HG02943 (cell line): ENCODE data around the gene KRTAP10-10.
"Not testable (repeated sequence)": the region's sequence is repeated elsewhere in the genome, so short reads cannot be mapped to it uniquely, and the experiment has no call there.

Source experiments
- ATAC-seq: cut with Tn5 transposase; IDR thresholded peaks from one replicate; pipeline ENCODE4 v1.9.1; 2021; ENCODE audit warnings: mild to moderate bottlenecking, low read depth, moderate library complexity; ENCODE audit not compliant: unreplicated experiment

Gene KRTAP10-10

DNA sequence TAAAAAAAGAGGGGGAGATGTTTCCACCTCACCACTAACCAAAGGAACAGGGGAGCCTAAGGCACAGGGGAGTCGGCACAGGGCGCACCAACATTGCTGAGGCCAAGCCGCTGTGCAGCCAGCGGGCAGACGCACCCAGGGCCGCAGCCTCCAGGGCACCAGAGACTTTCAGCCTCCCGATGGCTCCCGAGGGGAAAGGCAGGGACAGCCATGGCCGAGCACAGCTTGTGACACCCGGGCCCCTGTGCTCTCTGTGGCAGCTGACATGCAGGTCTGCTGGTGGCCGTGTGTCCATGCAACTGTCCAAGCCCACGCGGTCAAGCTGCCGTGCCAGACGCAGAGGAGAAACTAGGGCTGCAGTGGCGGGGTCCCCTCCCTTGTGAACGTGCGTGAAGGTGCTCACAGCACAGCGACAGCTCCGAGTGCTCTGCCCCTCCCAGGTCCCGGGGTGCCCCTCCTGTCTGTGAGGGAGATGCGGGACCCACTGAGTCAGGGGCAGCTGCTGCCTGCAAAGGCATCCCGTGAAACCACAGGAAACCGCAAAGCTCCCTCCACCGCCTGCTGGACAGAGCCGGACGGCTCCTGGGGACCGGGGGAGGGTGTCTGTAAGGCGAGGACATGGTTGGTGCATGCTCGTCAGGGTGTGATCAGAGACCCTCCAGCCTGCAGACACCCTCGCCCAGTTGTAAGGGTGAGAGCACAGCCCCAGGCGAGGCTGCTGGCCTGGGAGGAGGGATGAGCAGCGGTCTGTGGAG lies 11.6 kb downstream of the KRTAP10-10 start:
- no peak for ATAC-seq

DNA sequence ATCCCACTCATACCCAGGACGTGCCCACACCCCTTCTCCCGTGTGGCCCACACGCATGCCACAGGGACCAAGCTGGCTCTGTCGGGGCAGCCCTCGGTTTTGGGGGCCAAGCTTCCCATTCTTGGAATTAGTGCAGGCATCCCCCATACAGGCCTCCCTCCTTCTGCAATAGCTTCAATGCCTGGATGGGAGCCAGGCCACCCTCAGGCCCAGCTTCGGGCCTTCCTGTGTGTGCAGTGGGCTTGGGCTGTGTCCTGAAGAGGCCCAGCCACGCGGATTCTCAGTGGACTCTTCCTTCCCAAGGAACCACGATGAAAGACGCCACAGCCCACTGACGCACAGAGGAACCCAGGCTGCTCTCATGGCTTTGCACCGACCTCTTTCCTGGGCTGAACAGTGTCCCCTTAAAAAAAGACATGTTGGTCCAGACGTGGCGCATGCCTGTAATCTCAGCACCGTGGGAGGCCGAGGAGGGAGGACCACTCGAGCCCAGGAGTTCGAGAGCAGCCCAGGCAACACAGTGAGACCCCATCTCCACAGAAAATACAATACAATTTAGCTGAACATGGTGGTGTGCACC lies 12.5 kb downstream of the KRTAP10-10 start:
- no peak for ATAC-seq

DNA sequence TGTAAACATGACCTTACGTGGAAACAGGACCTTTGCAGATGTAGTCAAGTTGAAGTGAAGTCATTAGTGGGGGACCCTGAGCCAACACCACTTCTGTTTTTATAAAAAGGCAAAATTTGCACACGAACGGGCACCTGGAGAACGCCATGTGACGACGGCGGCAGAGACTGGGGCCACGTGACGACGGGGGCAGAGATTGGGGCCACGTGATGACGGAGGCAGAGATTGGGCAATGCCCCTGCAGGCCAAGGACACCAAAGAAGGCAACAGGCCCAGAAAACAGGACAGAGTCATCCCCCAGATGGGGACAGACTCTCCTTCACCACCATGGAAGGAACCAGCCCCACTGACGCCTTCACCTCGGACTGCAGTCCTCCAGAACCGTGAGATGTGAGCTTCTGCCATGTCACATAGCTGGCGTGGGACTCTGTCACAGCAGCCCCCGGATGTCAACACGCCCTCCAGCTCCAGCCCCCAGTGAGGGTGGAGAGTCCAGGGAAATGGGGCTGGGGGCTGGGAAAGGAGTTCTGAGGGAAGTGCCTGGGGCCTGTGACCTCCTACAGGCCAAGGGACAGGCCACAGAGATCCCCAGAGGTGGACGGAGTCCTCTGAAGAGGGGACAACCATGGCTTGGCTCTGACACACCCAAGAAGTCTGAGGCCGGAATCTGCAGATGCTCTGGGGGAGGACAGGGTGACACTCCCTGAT lies 13.3 kb downstream of the KRTAP10-10 start:
- no peak for ATAC-seq

DNA sequence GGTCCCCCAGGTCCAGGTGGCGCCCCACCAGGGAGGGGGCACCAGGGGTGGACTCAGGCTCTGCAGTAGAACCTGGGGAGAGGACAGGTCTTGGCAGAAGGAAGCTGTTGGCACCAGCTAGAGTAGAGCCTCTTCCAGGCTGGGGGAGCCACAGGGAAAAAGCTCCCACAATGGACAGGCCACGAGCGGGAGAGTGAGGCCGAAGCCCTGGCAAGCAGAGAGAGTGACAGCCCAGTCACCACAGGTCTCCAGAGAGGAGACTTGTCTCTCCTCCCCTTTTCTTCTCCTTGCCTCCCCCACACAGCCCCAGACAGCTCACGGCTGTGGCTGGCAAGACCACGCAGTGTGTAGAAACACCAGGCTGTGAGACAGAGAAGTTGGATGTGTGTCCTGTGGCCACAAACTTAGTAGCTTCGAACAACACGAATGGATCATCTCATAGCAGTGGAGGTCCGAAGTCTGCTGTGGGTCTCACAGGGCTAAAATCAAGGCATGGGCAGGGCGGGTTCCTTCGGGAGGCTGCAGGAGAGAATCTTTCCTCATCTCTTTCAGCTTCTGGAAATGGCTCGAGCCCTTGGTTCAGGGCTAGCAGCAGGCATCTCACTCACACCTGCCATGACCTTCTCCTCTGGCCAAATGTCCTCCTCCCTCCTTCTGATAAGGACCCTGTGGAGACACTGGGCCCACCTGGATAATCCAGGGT lies 14.0 kb downstream of the KRTAP10-10 start:
- ATAC-seq, result no peak

DNA sequence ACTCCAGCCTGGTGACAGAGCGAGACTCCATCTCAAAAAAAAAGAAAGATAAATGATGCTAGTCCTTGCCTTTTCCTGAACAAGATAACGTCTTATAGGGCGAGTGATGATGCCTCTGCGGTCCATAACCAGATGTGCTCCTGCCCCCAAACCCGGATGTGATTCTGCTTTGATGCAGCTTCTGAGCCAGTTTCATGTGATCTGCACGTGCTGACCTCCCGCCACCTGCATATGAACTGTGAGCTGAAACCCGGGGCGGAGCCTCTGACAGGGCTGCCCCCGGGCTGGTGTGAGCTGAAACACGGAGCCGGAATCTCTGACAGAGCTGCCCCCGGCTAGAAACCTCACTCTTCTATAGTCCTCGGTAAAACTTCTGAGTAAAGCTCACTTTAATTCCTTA lies 16.0 kb downstream of the KRTAP10-10 start:
- ATAC-seq, result no peak

DNA sequence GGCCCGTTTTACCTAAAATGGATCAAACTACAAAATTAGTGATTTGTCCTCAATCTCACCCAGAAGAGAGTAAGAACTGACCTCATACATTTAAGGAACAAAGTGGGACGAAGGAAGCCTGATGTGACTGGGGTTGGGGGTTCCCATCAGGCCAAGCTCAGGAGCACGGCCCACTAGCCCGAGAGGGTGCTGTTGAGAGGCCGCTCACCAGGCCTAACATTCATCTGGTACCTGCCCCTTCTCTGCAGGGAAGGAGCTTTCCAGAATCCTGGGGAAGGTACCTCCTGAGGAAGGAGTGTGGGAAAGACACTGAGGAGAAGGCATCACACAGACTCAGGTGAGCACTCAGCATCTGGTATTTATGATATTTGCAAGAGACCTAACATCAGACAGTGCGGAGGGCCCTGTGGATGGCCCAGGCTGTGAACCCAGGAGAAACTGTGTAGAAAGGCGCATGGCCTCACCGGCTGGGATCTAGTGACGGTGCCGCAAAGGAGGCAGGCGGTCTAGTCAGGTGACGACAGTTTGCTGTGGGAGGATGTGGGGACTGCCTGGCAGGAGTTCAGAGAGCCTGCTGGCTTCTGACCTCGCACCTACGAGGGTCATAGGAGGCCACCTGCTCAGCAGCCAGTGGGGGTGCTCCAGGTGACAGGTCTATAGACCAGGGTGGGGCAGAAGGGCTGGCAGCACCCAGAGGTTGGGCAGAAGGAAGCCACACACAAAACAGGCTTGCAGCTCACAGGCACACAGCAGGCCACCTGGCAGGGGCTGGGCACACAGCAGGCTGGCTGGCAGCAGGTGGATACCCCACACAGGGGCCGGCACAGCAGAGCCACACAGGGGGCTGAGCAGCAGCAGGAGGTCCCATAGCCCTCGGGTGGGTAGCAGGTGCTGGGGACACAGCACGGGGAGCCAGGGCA lies 16.8 kb downstream of the KRTAP10-10 start:
- no peak for ATAC-seq

DNA sequence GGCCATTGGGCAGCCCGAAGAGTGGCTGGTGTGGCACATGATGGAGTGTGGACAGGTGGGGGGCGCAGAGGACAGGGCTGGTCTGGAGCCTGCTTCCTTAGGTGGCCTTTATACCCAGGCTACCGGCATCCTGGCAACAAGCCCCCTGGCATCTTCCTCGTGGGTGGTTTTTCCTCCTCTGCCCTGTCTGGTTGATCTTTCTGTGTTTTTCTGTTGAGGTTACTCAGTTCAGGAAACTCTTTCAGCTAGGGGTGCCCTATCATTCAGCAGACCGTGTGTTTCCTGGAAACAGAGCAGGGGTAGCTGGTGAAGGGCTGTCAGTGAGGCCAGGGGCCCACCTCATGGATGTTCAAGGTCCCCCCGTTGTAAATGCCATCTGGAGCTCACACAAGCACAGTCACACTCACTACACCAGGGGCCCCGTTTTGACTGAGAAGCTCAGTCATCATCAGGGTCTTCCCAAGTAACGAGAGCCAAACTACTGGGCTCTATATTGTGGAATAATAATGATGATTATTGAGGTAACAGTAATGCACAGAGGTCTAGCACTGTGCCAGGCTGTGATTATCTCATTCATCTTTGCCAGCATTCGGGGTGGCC lies 17.5 kb downstream of the KRTAP10-10 start, which contains the start of gene KRTAP12-4:
TSS of gene KRTAP12-4 (minus strand) at position 84 of the 600 bp plus-strand sequence. CDS start at position 39, 45 bp downstream.
- no peak for ATAC-seq

DNA sequence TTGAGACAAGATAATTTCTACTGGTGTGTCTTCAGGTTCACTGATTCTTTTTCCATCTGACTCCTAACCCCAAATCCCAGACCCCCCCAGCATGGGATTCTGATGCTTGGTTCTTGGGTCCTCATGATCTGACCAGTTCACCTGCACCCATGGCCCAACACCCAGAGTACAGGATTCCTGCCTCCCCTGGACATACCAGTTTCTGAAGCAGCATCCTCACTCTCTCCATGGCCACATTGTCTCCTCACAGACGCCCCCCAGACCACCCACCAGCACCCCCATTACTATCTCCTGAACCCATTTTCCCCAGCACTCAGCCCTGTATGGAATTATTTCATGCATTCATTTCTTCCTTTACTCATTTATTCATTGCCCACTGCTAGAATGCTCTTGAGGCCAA lies 19.7 kb downstream of the KRTAP10-10 start:
- no peak for ATAC-seq

DNA sequence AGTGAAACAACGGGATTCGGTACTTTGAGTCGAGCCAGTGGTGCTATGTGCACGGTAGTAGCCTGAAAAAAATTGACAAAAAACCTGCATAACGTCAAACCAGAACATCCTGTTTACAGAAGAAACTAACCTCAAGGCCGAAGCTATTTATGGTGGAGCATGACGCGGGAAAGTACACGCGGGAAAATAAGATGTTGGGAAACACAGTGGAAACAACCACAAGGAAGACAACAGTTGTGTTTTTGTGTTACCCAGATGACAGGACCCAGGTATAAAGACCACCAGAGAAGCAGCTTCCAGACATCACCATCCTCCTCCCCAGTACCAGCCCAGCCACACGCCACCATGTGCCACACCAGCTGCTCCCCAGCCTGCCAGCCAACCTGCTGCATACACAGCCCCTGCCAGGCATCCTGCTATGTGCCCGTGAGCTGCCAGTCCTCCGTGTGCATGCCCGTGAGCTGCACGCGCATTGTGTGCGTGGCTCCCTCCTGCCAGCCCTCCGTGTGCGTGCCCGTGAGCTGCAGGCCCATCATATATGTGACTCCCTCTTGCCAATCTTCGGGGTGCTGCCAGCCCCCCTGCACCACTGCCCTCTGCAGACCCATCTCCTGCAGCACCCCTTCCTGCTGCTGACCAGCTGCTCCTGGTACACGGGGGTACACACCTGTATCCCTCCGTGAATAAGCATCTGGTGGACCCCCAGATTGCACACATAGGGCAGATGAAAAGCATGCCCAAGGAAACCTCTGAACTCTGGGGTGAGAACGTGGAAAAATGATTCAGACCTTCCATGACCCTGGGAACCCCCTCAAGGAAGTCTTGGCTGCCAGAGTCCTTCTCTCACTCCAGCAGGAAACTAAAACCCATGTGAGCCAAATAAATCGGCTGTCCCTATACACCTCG lies 20.7 kb downstream of the KRTAP10-10 start, which contains the start of gene KRTAP12-3:
TSS of gene KRTAP12-3 (plus strand) at position 298 of the 906 bp plus-strand sequence. CDS start at position 346, 48 bp downstream.
- no peak for ATAC-seq

DNA sequence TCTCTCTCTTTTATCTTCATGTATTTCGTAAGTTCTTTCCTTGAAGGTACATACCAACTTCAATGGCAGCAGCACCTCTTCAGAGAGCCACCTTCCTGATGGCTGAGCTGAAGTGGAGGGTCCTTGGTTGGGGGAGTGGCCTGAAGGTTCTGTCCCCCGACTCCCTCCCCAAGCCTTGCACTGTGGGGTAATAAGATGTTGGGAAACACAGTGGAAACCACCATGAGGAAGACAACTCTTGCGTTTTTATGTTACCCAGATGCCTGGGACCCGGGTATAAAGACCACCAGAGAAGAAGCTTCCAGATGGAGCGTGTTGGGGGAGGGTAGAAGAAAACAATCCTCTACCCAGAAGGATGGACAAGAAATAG lies 21.4 kb downstream of the KRTAP10-10 start:
- ATAC-seq, result no peak

DNA sequence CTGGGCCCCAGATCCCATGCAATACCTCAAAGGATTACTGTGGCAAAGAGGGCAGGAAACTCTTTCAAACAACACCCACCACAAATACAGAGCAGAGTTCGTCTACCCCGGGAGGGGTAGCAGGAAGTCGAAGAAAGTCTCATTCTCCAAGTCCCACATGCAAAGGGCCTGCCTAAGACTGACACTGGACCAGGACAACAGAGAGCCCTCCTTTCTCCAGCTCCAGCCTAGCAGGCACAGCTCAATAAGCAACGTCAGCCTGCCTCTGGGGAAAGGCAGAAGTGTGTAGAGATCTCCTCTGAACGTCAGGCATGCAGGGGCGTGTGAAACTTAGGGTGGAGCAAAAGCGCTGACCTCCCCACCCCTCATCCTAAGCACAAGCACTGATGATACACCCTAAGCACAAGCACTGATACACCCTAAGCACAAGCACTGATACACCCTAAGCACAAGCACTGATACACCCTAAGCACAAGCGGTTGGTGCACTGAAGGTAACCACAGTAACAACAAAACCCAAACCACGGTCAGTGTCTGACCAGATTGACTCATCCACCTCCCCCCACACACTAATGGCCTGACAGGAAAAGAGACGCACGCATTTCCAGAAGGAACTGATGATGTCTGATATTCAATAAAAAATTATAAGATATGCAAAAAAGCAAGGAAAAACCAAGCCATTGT lies 21.9 kb downstream of the KRTAP10-10 start:
- ATAC-seq, result no peak

DNA sequence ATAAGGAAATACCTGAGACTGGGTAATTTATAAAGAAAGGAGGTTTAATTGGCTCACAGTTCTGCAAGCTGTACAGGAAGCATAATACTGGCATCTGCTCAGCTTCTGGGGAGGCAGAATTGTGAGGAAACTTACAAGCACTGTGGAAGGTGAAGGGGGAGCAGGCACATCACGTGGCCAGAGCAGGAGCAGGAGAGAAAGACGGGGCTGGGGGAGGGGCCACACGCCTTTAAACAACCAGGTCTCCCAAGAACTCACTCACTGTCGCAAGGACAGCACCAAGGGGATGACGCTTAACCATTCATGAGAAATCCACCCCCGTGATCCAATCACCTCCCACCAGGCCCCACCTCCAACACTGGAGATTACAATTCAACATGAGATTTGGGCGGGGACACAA lies 24.4 kb downstream of the KRTAP10-10 start:
- not testable (repeated sequence) for ATAC-seq

DNA sequence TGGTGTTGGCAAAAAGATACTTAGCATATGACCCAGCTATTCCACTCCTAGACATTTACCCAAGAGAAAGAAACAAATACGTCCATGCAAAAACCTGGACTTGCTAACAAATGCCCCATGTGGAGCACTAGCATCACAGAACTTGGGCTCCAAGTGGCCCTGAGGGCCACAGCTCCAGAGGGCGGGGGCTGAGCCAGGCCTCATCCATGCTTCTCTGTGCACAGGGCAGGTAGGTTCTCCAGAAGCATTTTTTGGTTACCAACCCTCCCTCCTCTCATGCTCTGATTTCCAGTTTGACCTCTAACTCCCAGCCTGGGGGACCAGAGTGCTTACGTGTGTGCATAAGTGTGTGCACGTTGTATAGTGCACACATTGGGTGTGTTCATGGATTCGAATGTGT lies 27.5 kb downstream of the KRTAP10-10 start:
- no peak for ATAC-seq

DNA sequence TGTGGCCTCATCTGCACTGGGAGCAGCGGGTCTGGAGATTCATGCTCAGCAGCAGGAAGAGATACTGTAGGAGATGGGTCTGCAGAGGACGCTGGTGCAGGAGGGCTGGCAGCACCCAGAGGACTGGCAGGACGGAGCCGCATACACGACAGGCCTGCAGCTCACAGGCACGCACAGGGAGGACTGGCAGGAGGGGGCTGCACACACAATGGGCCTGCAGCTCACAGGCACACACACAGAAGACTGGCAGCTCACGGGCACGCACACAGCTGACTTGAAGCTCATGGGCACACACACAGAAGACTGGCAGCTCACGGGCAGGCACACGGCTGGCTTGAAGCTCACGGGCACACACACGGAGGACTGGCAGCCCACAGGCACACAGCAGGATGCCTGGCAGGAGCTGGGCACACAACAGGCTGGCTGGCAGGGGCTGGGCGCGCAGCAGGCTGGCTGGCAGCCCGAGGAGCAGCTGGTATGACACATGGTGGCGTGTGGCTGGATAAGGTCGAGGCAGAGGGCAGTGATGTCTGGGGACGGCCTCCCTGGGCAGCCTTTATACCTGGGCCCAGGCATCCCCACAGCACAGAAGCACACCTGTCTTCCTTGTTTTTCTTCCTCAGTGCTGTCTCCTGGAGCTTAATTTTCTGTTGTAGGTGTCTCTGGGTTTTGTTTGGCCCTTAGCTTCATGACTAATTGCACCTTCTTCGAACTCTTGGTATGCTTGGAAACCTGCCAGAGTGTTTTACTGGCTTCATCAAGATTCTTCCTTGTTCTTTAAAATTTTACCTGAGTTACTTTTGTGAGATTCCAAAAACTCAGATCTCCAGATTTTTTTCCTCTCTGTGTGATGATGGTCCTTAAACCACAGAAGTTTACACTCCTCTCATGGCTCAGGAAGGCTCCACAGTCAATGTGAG lies 29.5 kb downstream of the KRTAP10-10 start, which contains the start of gene KRTAP12-2:
TSS of gene KRTAP12-2 (minus strand) at position 527 of the 920 bp plus-strand sequence. CDS start at position 486, 41 bp downstream.
- no peak for ATAC-seq

DNA sequence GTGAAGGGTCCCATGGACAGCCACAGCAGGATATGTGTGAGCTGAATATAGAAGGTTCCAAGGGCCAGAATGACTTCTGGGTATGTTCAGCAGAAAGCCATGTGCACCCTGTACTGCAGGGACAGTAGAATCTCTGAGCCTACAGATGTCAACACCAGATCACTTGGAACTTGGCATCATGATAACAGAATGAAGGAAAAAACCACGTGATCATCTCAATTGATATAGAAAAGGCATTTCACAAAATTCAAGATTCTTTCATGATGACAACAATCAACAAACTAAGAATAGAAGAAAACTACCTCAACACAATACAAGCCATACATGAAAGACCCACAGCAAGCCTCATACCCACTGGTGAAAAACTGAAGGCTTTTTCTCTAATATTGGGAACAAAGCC lies 30.5 kb downstream of the KRTAP10-10 start:
- ATAC-seq, result no peak

DNA sequence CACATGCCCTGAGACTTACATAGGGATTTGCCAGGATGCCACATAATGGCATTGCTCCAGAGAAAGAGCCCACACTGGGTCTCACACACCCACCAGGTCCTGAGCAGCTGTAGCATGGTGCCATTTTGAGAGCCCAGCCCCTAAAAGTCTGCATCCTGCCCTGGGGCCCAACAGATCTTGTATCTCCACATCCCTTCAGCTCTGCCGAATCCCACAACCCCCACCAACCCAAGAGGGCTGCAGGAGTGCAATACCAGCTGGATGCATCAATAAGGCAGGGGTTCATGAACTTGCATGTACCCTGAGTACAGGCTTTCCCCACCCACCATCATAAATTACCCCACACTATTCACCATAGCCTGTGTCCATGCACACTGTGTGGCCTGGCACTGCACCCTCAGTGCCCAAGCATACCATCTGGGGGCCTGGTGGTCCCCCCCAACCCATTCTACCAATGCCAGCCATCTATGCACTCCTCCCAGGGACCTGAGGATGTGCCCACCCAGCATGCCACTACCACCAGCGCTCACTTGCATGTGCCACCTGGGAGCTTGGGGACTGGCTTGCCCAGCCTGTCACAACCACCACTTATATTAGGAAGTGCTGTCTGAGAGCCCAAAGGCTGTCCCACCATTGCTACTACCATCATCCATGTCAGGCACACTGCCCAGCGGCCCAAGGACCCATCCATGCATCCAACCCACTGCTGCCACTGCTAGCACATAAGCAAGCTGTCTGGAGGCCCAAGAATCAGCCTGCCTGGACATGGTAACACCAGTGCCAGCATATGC lies 33.7 kb downstream of the KRTAP10-10 start:
- ATAC-seq, result no peak
